NT2/D1 (cell line): Measurements from ENCODE around the gene CD37.
A peak's percentile ranks its signal among the peaks of the same experiment; 100 is the strongest.

Experiments used
- DNase-seq: peaks from one replicate; pipeline ENCODE4 v3.0.0-alpha.2; 2011; ENCODE audit warnings: low read depth, low spot score
- H3K27me3 ChIP-seq: 2 replicates; pipeline ENCODE4 v1.6.0; 2011; ENCODE audit warnings: mild to moderate bottlenecking; ENCODE audit not compliant: insufficient read length, insufficient read depth
- H3K36me3 ChIP-seq: 2 replicates; pipeline ENCODE4 v1.6.1; 2011; ENCODE audit warnings: mild to moderate bottlenecking, low read length, mixed read lengths; ENCODE audit not compliant: insufficient read depth, insufficient read length
- H3K4me1 ChIP-seq: 2 replicates; pipeline ENCODE4 v1.5.1; 2011; ENCODE audit not compliant: insufficient read depth, insufficient read length
- H3K4me3 ChIP-seq: 2 replicates; pipeline ENCODE4 v1.5.1; 2011; ENCODE audit warnings: low read depth; ENCODE audit not compliant: insufficient read length
- H3K9ac ChIP-seq: 2 replicates; pipeline ENCODE4 v1.6.0; 2011; ENCODE audit warnings: low read depth; ENCODE audit not compliant: insufficient read length
- H3K9me3 ChIP-seq: 2 replicates; pipeline ENCODE4 v1.5.1; 2011; ENCODE audit warnings: mild to moderate bottlenecking, low read length; ENCODE audit not compliant: insufficient read depth
- SUZ12 ChIP-seq: IDR thresholded peaks from 2 replicates; pipeline ENCODE4 v1.6.1; 2011; ENCODE audit not compliant: insufficient read length, insufficient read depth; ENCODE audit errors: extremely low read depth
- YY1 ChIP-seq: IDR thresholded peaks from 2 replicates; pipeline ENCODE4 v1.6.1; 2011; ENCODE audit not compliant: insufficient read length, insufficient read depth
- ZNF274 ChIP-seq: IDR thresholded peaks from 2 replicates; pipeline ENCODE4 v1.6.1; 2011; ENCODE audit warnings: mild to moderate bottlenecking, low read depth, low read length

The CD37 gene

DNA sequence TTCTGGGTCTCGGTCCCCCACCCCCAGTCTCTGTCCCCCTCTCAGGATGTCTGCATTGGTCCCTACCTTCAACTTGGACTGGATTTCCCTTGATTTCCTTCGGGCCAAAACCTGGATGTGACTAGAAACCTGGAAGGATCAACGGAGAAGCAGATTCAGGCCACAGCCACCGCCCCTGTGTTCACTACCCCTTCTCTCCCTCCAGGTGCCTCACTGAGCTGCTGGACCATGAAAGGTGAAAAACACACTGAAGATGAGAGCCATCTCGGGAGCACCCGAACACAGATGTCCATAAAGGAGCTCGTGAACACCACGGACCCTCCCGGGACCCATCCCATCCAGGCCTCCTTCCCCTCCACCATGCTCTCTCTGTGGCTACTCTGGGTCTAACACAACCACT is 22.0 kb downstream of the CD37 start:
- Histone ChIP-seq H3K4me1 (no peaks in the 10 kb centered on the region), H3K9me3 (no peaks in the 10 kb centered on the region), H3K4me3 (no peak overlapping the region), H3K36me3 (peaks cover 68% of the 10 kb centered on the region), H3K27me3 (no peaks in the 10 kb centered on the region), H3K9ac (peak overlapping the region; percentile 21)
- TF ChIP-seq ZNF274 = no peak
- TF ChIP-seq YY1 = no peak
- TF ChIP-seq SUZ12 = no peak
- no peak for DNase-seq

DNA sequence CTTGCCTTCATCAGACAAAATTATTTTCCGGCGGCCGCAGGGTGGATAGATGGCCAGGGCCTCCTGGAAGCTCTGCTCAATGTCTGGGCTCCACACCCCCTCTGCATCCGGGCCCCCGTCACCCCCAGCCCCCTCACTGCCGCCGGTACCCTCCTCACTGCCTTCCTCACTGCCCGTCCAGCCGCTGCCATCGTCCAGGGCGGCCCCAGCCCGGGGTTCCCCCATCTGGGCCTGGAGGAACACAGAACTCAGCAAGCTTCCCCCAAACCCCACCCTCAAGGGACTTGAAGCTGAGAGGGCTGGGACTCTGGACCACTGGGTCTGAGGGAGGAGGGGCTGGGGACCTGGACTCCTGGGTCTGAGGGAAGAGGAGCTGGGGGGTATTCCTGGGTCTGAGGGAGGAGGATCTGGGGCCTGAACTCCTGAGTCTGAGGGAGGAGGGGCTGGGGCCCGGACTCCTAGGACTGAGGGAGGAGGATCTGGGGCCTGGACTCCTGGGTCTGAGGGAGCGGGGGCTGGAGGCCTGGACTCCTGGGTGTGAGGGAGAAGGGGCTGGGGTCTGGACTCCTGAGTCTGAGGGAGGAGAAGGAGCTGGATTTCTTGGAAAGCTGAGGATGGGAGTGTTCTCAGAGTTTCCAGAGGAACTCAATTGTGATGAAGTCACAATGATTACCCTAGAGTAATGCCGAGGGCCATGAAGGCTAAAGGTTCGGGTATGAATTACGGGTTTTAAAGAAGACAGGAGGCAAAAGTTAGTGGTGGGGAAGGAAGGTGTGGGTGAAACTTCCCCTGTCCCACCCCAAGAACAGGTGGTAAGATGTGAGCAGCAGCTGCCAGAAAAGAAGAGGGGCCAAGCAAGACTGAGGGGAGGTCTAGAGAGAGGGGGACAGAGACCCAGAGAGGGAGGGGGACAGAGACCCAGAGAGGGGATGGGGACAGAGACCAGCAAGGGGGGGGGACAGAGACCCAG is 24.9 kb downstream of the CD37 start:
- TF ChIP-seq ZNF274 (no peak), SUZ12 (no peak), YY1 (no peak)
- Histone ChIP-seq H3K9me3 (no peaks in the 10 kb centered on the region), H3K4me1 (peaks cover 4% of the 10 kb centered on the region), H3K36me3 (peaks cover 42% of the 10 kb centered on the region), H3K4me3 (no peak overlapping the region), H3K27me3 (no peaks in the 10 kb centered on the region), H3K9ac (peak overlapping the region; percentile 24)
- DNase-seq = no peak

DNA sequence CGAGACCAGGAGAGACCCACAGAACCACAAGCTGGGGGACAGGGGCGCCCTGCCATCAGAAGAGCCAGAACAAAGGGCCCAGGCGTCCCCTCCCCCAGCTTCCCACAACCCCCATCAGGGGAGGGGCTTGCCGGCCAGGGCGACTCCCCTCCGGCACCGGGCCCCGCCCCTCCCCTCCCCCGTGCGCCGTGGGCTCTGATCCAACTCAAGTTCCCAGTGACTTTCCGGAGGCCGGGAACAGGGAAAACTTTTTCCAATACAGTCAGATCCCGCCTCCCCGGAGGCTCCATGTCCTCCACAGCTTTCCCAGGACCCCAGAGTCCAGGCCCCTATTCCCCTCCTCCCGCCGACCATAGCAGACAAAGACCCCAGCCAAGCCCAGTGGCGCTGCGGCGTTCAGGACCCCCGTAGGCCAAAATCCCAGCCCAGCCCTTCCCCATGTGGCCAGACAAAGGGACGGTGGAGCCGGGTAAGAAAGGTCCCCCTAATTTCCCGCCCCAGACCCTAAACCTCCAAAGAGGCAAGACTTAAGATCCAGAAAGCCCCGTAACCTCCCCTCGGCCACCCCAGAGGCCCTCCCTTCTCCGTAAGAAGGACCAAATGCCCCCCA is 26.3 kb downstream of the CD37 start:
- Histone ChIP-seq H3K9me3 (no peaks in the 10 kb centered on the region), H3K4me1 (peaks cover 4% of the 10 kb centered on the region), H3K9ac (peak overlapping the region; percentile 92), H3K27me3 (no peaks in the 10 kb centered on the region), H3K4me3 (peak overlapping the region; percentile 89), H3K36me3 (peaks cover 29% of the 10 kb centered on the region)
- no peak for DNase-seq
- TF ChIP-seq ZNF274 (no peak), YY1 (no peak), SUZ12 (no peak)

DNA sequence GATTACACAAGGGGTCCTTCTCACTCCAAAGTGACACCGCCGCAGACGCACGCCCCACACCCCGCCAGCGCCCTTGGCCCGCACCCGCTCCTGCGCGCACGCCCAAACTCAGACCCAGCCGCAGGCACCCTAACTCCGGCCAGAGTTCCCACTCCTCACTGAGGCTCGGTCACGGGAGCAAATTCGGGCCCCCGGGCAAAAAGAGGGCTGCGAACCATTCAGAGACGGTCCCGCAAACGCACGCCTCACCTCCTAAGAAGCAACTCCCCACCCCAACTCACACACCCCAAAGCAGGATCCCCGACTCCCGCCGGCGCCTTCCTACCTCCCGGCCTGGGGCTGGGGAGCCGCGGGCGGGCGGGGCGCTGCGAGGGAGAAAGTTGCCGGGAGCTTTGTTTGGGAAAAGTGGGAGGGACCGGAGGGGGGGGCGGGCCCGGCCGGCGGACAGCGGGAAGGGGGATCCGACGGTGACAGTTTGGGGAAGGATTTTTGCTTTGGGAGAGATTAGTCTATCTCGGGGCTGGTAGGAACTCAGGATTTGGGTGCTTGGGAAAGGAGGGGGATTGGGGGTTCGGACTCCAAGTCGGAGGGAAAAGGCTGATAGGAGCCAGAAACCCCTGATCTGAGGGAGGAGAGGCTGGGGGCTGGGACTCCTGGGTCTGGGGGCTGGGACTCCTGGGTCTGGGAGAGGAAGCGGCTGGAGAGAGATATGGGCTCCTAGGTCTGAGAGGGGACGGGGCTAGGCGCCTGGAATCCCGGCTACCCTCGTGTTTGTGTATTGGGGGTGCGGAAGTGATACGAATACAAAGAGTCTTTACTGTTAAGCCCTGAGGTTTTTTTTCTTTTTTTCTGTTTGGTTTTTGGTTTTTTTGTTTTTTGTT is 27.1 kb downstream of the CD37 start, which contains the start of gene TEAD2:
Gene TEAD2 (minus strand): TSS at position 369 of the 881 bp plus-strand sequence. CDS start 2,341 bp downstream, outside the sequence.
- Histone ChIP-seq H3K9me3 (no peaks in the 10 kb centered on the region), H3K9ac (peak within 1 kb of the TSS; percentile 92), H3K36me3 (peaks cover 22% of the 10 kb centered on the region), H3K27me3 (no peaks in the 10 kb centered on the region), H3K4me3 (peak within 1 kb of the TSS; percentile 89), H3K4me1 (peaks cover 4% of the 10 kb centered on the region)
- DNase-seq = no peak
- TF ChIP-seq YY1 (no peak), ZNF274 (no peak), SUZ12 (no peak)

DNA sequence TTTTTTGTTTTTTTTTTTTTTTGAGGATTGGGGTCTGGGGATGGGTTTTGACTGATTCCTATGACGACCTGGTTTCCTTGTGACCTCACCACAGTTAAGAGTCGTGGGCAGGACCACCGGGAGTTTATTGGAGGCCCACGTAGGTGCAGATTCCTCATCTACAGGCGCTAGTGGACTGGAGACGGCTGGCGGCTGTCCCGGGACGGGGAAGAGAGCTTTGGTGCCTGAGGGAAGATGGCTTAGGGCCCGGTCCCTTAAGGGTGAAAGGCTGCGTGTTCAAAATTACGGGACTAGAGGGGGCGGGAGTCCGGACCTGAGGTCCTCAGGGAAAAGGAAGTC is 27.7 kb downstream of the CD37 start:
- H3K9me3 ChIP-seq = 0 out of 2 replicates have a peak, but pooled peaks cover 4% of the 10 kb centered on the region
- peak overlapping the region; percentile 89 for H3K4me3 ChIP-seq
- H3K36me3 ChIP-seq = peaks cover 16% of the 10 kb centered on the region
- H3K9ac ChIP-seq = peak overlapping the region; percentile 43
- H3K4me1 ChIP-seq = peaks cover 4% of the 10 kb centered on the region
- no peak for DNase-seq
- no peaks in the 10 kb centered on the region for H3K27me3 ChIP-seq
- TF ChIP-seq SUZ12 (no peak), YY1 (no peak), ZNF274 (no peak)

DNA sequence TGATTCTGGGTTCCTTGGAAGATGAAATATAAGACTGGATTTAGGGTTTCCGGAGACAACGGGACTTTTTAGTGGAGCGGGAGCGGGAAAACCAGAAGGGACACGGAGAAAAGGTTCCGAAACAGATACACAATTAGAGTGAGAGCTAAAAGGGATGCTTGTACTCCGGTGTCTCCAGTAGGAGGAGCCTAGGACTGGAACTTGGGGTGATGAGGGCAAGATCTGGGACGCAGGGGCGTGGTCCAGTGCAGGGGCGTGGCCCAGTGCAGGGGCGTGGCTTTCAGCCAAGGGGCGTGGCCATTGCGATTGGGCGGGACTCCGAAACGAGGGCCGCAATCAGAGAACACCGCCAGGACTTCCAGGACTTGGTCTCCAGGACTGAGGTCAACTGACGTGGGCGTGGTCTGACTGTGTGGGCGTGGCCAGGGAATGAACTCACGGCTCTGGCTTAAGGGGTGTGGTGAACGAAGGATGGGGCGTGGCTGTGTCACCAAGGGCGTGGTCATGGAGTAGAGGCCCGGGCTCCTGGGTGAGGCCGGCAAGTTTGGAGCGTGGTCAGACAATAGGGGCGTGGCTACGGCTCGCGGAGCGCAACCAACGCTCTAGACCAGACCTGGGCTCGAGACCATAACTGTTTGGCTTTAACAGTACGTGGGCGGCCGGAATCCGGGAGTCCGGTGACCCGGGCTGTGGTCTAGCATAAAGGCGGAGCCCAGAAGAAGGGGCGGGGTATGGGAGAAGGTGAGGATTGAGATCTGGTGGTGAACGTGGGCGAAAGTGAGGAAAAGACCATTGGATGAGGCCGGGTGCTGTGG is 28.3 kb downstream of the CD37 start, which contains the start of gene DKKL1:
Gene DKKL1 (plus strand): TSS at position 610 of the 815 bp plus-strand sequence. CDS start 122 bp downstream, at position 732.
- Histone ChIP-seq H3K36me3 (peaks cover 11% of the 10 kb centered on the region), H3K4me3 (peak within 1 kb of the TSS; percentile 89), H3K9me3 (peaks cover 10% of the 10 kb centered on the region), H3K9ac (peak within 1 kb of the TSS; percentile 50), H3K27me3 (no peaks in the 10 kb centered on the region), H3K4me1 (peaks cover 4% of the 10 kb centered on the region)
- peak; percentile 94 for DNase-seq
- no peak for TF ChIP-seq YY1
- TF ChIP-seq ZNF274 = no peak
- TF ChIP-seq SUZ12 = no peak
